ENCODE data around the gene PROM1.

GRCh38 chr4:15961781-15962510, 121.9 kb downstream of the PROM1 start:
- TF ChIP-seq POLR2A (IDR thresholded peaks at IDR 0.05) (no peak), CTCF (IDR thresholded peaks at IDR 0.05) (no peak)
